ENCODE measurements around the gene STXBP6.

STXBP6 gene

DNA sequence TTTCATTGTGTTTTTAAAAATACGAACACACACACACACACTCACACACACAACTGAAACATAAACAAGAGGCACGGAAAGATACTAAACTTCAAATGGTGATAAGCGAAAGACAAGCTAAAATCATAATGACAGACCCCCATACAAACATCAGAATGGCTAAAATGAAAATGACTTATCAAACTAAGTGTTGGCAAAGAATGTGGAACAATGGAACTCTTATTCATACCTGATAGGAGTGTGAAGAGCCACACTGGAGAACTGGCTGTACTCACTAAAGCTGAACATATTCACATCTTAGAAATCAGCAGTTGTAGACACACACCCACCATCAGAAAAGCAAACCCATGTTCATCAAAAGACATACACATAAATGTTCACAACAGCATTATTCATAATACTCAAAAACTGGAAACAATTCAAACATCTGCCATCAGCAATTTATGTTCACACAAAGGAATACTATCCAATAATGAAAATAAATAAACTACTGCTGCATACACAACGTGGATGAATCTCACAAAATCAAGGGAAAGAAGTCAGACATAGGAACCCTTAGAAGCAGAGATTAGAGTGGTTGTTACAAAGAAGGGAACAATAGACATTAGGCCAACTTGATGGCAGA, 11.8 kb downstream of the STXBP6 start:
- TF ChIP-seq EZH2phosphoT487 (IDR thresholded peaks at IDR 0.05; ENCODE audit: low read depth), result no peak
- TF ChIP-seq, protein P1, sequence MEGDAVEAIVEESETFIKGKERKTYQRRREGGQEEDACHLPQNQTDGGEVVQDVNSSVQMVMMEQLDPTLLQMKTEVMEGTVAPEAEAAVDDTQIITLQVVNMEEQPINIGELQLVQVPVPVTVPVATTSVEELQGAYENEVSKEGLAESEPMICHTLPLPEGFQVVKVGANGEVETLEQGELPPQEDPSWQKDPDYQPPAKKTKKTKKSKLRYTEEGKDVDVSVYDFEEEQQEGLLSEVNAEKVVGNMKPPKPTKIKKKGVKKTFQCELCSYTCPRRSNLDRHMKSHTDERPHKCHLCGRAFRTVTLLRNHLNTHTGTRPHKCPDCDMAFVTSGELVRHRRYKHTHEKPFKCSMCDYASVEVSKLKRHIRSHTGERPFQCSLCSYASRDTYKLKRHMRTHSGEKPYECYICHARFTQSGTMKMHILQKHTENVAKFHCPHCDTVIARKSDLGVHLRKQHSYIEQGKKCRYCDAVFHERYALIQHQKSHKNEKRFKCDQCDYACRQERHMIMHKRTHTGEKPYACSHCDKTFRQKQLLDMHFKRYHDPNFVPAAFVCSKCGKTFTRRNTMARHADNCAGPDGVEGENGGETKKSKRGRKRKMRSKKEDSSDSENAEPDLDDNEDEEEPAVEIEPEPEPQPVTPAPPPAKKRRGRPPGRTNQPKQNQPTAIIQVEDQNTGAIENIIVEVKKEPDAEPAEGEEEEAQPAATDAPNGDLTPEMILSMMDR (IDR thresholded peaks at IDR 0.05; ENCODE audit: low read depth, low read length), result no peak
- H3K4me3 ChIP-seq (ENCODE audit: low read length), result no peak overlapping the region

DNA sequence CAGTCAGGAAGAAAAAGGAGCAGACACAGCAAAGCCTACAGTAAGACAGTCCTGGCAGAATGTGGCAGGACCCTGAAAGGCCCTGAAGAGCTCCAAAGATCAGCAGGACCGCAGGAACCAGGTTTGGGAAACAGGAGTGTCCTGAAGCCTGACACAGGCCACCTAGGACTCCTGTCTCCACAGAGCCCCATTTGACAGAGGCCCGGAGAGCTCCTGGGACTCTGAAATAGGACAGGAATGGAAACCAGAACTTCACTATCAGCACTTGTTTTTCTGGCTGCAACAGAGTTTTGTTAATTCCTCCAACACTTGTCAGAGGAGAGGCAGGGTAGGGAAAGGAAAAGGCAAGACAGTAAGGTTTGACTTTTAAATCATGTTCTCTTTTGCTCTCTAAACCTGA, 12.9 kb downstream of the STXBP6 start:
- Histone ChIP-seq H3K27me3 (ENCODE audit: low read depth, low read length) (no peaks in the 10 kb centered on the region), H3K4me1 (ENCODE audit: low read length) (peaks cover 12% of the 10 kb centered on the region), H3K4me2 (ENCODE audit: low read length) (no peak overlapping the region), H3K9ac (ENCODE audit: low read length) (no peak overlapping the region), H3K36me3 (replicated peaks; ENCODE audit: low read depth, low read length) (no peaks in the 10 kb centered on the region), H3K9me3 (ENCODE audit: insufficient read depth, low read length) (no peaks in the 10 kb centered on the region), H3K4me3 (ENCODE audit: low read length) (no peak overlapping the region), H4K20me1 (ENCODE audit: insufficient read depth, low read length) (no peaks in the 10 kb centered on the region), H3K79me2 (ENCODE audit: low read length) (peaks cover 4% of the 10 kb centered on the region), H2AFZ (ENCODE audit: low read depth, low read length) (no peak overlapping the region), H3K27ac (ENCODE audit: low read length) (no peak overlapping the region)
- no peak for TF ChIP-seq EZH2phosphoT487 (IDR thresholded peaks at IDR 0.05; ENCODE audit: low read depth)
- TF ChIP-seq, protein P1 (IDR thresholded peaks at IDR 0.05; ENCODE audit: low read depth, low read length), result no peak

More for the DNA sequence above, 11.8 kb downstream of the STXBP6 start:
- Histone ChIP-seq H3K9ac (ENCODE audit: low read length) (no peak overlapping the region), H2AFZ (ENCODE audit: low read depth, low read length) (no peak overlapping the region), H3K27ac (ENCODE audit: low read length) (no peak overlapping the region), H3K9me3 (ENCODE audit: insufficient read depth, low read length) (no peaks in the 10 kb centered on the region), H3K27me3 (ENCODE audit: low read depth, low read length) (no peaks in the 10 kb centered on the region), H4K20me1 (ENCODE audit: insufficient read depth, low read length) (no peaks in the 10 kb centered on the region), H3K36me3 (replicated peaks; ENCODE audit: low read depth, low read length) (no peaks in the 10 kb centered on the region), H3K4me1 (ENCODE audit: low read length) (peaks cover 5% of the 10 kb centered on the region), H3K79me2 (ENCODE audit: low read length) (no peaks in the 10 kb centered on the region), H3K4me2 (ENCODE audit: low read length) (no peak overlapping the region)

DNA sequence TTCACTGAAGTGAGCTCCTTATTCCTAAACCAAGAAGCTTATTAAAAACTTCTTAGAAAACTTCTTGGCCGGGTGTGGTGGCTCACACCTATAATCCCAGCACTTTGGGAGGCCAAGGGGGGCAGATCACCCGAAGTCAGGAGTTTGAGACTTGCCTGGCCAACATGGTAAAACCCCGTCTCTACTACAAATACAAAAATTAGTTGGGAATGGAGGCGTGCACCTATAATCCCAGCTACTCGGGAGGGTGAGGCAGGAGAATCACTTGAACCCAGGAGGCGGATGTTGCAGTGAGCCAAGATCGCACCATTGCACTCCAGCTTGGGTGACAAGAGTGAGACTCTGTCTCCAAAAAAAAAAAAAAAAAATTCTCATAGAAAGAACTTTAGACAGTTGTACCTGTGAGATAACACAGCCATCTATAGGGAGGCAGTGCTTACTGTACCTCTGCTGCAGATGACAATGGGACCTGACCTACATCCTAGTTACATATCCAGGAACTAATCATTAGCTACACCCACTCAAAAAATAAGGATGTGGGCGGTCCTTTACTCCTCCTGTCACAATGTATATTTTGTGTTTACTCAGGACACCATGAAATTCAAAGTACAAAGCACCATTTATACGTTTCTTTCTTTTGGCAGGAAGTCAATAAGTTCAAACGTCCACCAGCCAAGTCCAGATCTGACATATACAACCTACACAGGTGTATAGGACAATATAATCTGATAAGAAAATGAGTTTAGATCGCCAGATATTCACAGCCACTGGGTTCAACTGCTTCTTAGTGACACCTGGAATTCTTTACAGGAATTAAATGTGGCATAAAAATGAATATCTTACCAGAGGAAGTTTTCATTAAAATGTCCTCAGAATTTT, 14.9 kb downstream of the STXBP6 start:
- Histone ChIP-seq H3K4me1 (ENCODE audit: low read length) (peaks cover 20% of the 10 kb centered on the region), H3K9me3 (ENCODE audit: insufficient read depth, low read length) (no peaks in the 10 kb centered on the region), H3K36me3 (replicated peaks; ENCODE audit: low read depth, low read length) (no peaks in the 10 kb centered on the region), H3K9ac (ENCODE audit: low read length) (no peak overlapping the region), H3K27me3 (ENCODE audit: low read depth, low read length) (no peaks in the 10 kb centered on the region), H2AFZ (ENCODE audit: low read depth, low read length) (no peak overlapping the region), H3K79me2 (ENCODE audit: low read length) (peaks cover 18% of the 10 kb centered on the region), H4K20me1 (ENCODE audit: insufficient read depth, low read length) (no peaks in the 10 kb centered on the region), H3K4me2 (ENCODE audit: low read length) (no peak overlapping the region), H3K4me3 (ENCODE audit: low read length) (no peak overlapping the region), H3K27ac (ENCODE audit: low read length) (no peak overlapping the region)
- TF ChIP-seq EZH2phosphoT487 (IDR thresholded peaks at IDR 0.05; ENCODE audit: low read depth), result no peak
- TF ChIP-seq, protein P1 (IDR thresholded peaks at IDR 0.05; ENCODE audit: low read depth, low read length), result no peak

DNA sequence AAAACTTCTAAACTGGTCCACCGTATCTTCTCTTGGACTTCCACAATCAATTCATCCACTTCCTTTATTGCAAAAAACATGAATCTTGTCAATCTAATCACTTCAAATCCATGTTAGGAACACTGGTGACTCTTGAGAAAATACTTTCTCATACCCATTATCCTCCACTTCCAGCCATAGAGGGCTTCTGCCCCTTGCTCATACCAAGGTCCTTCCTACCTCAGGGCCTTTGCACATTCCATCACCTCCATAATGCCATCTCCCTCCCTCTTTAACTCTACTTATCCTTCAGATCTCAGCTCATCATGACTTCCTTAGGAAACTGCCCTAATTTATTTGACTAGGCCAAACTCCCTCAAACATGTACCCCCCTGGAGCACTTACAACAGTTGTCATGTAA, 16.6 kb downstream of the STXBP6 start:
- Histone ChIP-seq H3K36me3 (replicated peaks; ENCODE audit: low read depth, low read length) (no peaks in the 10 kb centered on the region), H3K9me3 (ENCODE audit: insufficient read depth, low read length) (no peaks in the 10 kb centered on the region), H3K27me3 (ENCODE audit: low read depth, low read length) (no peaks in the 10 kb centered on the region), H3K4me1 (ENCODE audit: low read length) (peaks cover 16% of the 10 kb centered on the region), H3K9ac (ENCODE audit: low read length) (no peak overlapping the region), H4K20me1 (ENCODE audit: insufficient read depth, low read length) (no peaks in the 10 kb centered on the region), H3K4me3 (ENCODE audit: low read length) (no peak overlapping the region), H3K27ac (ENCODE audit: low read length) (no peak overlapping the region), H3K4me2 (ENCODE audit: low read length) (0 out of 2 replicates have a peak overlapping the region, but pooled peaks have one; percentile 84), H2AFZ (ENCODE audit: low read depth, low read length) (peak overlapping the region; percentile 100; the same call in 1 of the 2 replicates), H3K79me2 (ENCODE audit: low read length) (peaks cover 21% of the 10 kb centered on the region)
- TF ChIP-seq, protein P1 (IDR thresholded peaks at IDR 0.05; ENCODE audit: low read depth, low read length), result no peak
- no peak for TF ChIP-seq EZH2phosphoT487 (IDR thresholded peaks at IDR 0.05; ENCODE audit: low read depth)
